DMS114 treated with DMSO at 0.1 percent for 48 hours (cell line): Measurements from ENCODE around the gene ARAP3.
"Not testable (repeated sequence)": the region's sequence is repeated elsewhere in the genome, so short reads cannot be mapped to it uniquely, and the experiment has no call there.

Source experiments
- DNase-seq: peaks from one replicate; lab custom pipeline; 2025; ENCODE audit not compliant: unreplicated experiment; lab: John Stamatoyannopoulos, UW

The ARAP3 gene

DNA sequence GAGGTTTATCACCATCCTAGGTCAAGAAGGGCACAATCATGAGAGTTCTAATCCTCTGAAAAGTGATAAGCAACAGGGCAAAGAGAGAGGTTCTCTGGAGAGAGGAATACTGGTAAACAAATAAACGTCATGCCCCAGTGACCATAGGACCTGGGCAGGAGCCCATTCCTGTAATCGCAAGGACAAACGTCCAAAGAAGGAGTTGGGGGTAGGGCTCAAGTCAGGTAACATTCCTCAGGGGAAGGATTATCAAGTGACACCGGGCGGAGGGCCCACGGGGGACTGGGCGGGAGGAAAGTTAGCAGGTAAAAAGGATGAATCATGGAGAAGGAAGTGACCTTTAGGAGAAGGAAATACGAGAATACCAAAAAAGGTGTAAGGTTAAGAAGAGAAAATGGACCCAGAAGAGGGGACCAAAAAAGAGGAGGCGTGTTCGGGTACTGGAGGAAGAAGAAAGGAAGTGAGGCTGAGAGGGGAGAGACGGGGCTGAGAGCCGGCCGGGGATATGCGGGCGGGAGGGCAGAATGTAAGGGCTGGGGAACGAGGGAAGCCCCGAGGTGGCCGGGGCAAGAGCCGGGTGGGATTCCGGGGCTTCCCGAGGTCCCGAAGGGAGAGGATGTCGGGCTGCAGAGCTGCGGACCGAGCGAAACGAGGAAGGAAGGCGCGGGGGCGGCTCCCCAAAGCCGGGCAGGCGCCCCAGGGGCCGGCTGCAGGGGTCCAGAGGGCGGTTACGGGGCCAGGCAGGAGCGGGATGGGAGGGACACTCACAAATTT is 63.8 kb downstream of the ARAP3 start:
- no peak for DNase-seq

DNA sequence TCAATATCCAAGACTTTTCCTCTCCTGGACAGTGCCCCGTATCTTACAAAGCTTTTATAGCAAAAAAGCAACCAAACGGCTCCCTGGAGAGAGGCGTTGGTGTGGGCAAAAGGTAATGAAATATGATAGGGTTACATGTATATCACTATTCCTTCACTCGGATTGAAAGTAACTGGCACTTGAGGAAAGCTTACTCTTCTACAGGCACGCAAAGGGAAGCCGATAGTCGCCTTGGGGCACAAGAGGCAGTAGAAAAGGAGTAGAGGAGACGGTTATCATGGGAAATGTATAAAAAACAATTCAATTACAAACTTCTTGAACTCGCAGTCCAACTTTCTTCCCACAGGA is 64.4 kb downstream of the ARAP3 start:
- DNase-seq, result no peak

DNA sequence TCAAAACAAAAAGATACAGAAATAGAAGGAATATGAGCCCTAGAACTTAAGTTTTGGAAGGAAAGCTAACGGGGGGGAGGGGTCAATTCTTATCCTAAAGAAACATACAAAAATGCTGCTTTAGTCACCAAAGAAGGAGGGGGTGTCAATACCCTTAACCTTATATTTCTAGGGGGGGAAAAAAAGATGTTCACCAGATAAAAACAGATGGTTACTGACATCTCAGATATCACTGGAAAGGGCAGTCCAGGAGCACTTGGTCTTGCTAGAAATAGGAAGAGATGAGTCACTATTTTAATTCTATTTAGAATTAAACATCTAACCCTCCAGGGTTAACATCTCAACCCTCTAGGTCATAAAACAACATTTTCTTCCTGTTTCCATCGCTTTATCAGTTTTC is 64.9 kb downstream of the ARAP3 start:
- no peak for DNase-seq

DNA sequence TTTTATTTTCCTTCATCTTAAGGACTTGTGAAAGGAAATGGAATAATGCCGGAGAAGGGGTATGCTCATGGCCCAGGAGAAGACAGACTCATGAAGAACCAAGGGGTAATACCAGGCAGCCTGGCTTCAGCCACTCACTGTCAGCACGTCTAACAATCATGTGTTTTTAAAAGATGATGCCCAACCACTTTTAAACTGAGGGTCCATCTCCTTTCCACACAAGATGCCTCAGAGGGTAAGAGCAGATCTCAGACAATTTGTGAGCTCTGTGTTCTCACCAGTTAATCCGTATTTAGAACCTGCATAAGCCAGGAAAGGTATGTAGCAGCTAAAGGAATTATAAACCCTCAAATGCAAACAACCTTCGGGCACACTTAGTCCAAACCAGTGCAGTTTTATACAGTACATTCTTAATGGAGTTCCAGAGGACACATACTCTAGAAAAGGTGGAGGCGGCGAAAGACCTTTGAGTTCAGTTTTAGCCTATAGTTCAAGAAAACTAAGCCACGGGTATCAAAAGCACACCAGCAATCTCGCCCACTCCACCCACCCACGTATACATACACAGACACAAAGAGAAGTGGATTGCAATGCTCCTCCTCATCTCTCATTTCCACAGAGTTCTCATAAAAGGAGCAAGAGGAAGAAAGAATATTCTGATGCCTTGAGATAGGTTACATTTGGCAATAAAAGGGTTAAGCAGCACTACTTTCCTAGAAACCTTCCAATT is 65.9 kb downstream of the ARAP3 start:
- DNase-seq, result no peak

DNA sequence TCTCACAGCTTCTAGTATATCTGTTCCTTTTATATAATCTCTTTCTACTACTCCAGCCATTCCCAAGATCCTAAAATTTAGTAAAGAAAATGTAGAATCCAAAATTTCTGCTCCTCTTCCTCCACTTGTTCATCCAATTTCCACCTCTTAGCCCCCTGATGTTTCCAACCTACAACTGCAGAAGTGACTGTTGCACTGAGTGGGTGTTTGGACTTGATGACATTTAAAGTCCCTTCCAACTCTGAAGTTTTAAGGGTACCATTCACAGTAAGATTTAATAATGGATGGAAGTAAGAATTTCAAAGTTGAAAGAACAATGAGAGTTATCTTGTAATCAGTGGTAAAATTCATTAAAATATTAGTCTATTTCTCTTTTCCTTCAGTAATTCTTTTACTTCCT is 68.7 kb downstream of the ARAP3 start:
- DNase-seq, result no peak

DNA sequence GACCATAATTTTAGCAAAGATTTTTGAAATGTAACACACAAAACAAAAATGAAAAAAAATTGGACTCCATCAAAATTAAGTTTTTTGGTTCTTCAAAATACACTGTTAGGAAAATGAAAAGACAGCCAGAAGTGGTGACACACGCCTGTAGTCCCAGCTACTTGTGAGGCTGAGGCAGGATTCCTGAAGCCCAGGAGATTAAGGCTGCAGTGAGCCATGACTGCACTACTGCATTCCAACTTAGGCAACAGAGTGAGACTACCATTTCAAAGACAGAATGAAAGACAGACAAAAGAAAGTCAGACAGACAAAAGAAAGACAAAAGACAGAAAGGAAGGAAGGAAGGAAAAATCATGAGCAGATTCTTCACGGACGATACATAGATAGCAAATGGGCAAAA is 70.7 kb downstream of the ARAP3 start:
- no peak for DNase-seq

DNA sequence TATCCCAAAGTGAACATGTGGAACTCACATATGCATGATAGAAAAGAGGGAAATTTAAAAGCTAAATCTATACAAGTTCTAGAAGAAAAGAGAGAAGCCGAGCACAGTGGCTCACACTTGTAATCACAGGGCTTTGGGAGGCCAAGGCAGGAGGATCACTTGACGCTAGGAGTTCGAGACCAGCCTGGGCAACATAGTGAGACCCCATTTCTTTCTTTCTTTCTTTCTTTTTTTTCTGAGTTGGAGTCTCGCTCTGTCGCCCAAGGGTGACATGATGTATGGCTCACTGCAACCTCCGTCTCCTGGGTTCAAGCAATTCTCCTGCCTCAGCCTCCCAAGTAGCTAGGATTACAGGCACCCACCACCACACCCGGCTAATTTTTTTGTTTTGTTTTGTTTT is 72.1 kb downstream of the ARAP3 start:
- not testable (repeated sequence) for DNase-seq

DNA sequence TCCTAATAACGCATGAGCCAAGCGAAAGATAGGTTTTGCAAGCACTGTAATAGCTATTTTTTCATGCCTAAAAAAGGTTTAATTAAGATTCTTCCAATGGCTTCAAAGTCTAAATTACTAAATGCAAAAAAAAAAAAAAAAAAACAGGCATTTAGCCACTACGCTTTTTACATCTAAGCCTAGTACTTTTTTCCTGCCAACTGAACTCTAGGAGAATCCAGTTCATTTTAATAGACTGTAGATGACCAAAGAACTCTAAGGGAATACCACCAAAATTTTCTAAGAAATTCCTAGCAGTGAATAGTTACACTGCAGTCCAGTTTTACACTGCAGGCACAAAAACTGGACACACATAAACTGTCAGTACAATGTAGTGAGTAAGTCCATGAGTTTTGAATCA is 73.0 kb downstream of the ARAP3 start:
- DNase-seq, result no peak

DNA sequence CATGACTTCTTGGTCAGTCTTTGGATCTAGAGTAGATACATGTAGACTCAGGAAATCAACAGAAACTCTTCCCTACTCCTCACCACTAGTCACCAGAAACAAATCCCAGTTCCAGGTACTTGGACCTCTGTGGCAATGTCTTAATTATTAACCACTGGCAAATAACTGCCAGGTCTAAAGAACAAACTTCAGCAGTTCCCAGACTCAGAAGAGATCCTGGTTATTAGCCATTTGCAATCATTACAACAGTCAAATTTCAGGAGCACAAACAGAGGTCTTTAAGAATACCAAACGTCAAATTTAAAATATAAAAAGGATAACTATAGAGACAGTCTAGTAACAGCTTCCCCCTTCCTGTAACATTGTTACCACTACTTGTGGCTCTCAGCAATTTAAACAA is 73.5 kb downstream of the ARAP3 start:
- DNase-seq, result no peak

DNA sequence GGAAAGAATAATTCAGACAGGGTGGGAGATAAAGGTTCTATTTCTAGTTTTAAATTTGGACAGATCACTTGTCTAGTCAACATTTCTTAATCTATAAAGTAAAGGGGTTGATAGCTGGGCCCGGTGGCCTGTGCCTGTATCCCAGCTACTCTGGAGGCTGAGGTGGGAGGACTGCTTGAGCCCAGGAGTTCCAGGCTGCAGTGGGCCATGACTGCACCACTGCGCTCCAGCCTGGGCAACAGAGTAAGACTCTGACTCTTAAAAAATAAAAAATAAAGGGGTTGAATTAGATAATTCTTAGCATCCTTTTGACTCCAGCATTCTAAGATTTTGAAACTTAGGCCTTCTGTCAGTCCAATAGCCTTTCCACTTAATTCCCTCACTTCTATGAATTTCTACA is 74.0 kb downstream of the ARAP3 start:
- DNase-seq, result no peak

DNA sequence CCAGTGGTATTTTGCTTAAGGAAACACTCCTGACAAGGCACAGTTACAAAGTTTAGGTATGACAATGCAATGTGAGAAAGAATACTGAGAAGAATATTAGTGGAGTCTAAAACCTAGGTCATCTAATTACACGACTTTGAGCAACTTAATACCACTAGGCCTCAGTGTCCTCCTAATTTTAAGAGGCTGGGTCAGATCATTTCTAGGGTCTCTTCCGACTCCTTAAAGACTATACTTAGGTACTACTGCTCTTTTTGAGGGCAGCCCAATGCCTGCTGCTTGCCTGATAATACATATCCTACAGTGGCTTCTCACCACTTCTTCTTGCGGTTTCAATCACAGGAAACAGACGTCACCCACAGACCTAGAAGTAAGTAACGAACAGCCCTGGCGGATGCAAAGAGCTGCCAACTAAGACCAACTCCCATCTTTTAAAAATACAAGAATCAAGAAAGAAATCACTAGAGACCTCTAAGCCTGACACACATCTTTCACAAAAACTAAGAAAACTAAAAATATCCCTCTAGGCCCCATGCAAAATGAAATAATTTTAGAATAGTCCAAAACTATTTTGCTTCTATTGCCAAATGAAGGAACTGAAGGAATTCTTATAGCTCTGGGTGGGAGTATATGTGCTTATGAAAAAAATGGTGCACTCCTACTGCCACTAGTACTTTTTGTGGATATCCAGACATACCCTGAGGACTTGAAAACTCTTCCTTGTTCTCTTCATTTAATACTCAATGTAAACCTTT is 76.3 kb downstream of the ARAP3 start:
- no peak for DNase-seq

DNA sequence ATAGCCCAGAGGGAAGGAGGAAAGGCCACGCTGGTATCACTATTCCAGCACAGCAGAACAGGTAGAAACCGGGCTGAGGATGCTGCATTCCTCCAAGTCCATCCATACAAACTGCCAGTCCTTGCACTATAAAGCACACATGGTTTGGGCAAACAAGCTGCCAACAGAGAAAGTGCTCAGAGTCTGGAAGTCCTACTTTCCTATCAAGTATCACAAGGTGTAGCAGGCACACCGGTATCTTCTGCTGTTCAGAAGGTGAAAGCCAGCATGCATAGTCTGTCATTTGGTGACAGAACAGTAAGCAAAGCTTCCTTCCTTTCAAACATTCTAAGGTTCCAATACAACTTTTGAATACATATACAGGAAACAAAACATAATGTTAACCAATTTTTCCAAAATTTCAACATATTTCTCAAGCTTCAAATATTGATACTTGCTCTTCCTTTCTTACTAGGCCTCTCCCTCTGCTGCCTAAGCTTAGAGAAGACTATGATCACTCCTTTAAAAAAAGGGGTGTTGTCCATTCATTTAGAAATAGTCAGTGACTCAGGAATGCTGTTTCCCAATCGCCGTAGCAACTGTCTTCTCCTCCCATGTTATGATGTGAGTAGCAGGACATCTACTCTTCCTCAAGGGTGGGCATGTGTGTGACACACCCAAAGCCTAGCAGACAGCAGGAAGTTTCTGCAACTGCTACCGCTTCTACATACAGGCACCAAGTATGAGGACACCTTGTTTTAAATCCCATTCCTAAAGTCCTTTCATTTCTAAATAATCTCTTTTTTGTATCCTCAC is 77.9 kb downstream of the ARAP3 start:
- DNase-seq, result no peak
